Mesothelial cell of epicardium (in vitro differentiated cells): ENCODE results near the gene PEX12. TPM values are rescaled to one million over a fixed set of nuclear protein-coding genes. Genes with fewer than 3 reads are reported as not detected.
"Not testable (repeated sequence)": the region's sequence is repeated elsewhere in the genome, so short reads cannot be mapped to it uniquely, and the experiment has no call there.

Source experiments
- DNase-seq, 2 experiments: peaks; one replicate each; pipeline ENCODE4 v3.0.0; 2021; ENCODE audit warnings: low spot score in 2 of 2; ENCODE audit not compliant: unreplicated experiment in 2 of 2
- H3K27ac Mint-ChIP-seq: 2 replicates; pipeline ENCODE4 v1.8.0; 2021; ENCODE audit warnings: mixed read lengths
- H3K27me3 Mint-ChIP-seq: 2 replicates; pipeline ENCODE4 v1.8.0; 2021; ENCODE audit warnings: low read depth, mixed read lengths
- H3K36me3 Mint-ChIP-seq: 2 replicates; pipeline ENCODE4 v1.8.0; 2021; ENCODE audit warnings: mixed read lengths
- H3K4me1 Mint-ChIP-seq: 2 replicates; pipeline ENCODE4 v1.8.0; 2021; ENCODE audit warnings: mixed read lengths
- H3K4me3 Mint-ChIP-seq: 2 replicates; pipeline ENCODE4 v1.8.0; 2021; ENCODE audit warnings: mild to moderate bottlenecking, moderate library complexity, mixed read lengths
- H3K9me3 Mint-ChIP-seq: 2 replicates; pipeline ENCODE4 v1.8.0; 2021; ENCODE audit warnings: mixed read lengths
- CTCF ChIP-seq: fragments of 200-600 bp; sonication (generic); IDR thresholded peaks from one replicate; pipeline ENCODE4 v1.5.0; 2021; ENCODE audit warnings: antibody characterized with exemption; ENCODE audit not compliant: unreplicated experiment
- total RNA-seq: library from RNA; stranded (reverse); gene quantifications from 3 replicates; pipeline ENCODE4 v1.2.1, GENCODE V29; 2021

The PEX12 gene
- total RNA-seq, 1 donor from 2014 or later, result 5.0 TPM

GRCh38 chr17:35536664-35537171, 41.7 kb downstream of the PEX12 start:
- H3K4me1 Mint-ChIP-seq, result peaks cover 15% of the 10 kb centered on the region
- H3K9me3 Mint-ChIP-seq, result no peaks in the 10 kb centered on the region
- DNase-seq, result no peak
- no peak for TF ChIP-seq CTCF
- no peak overlapping the region for H3K4me3 Mint-ChIP-seq
- peaks cover 17% of the 10 kb centered on the region for H3K27me3 Mint-ChIP-seq
- H3K36me3 Mint-ChIP-seq, result no peaks in the 10 kb centered on the region
- H3K27ac Mint-ChIP-seq, result no peak overlapping the region

GRCh38 chr17:35535406-35535805, 43.0 kb downstream of the PEX12 start:
- H3K4me3 Mint-ChIP-seq, H3K27ac Mint-ChIP-seq, H3K36me3 Mint-ChIP-seq, DNase-seq, H3K9me3 Mint-ChIP-seq: not testable (repeated sequence)
- Mint-ChIP-seq H3K27me3 (peaks cover 11% of the 10 kb centered on the region), H3K4me1 (peaks cover 15% of the 10 kb centered on the region)

GRCh38 chr17:35534576-35535093, 43.7 kb downstream of the PEX12 start:
- H3K9me3 Mint-ChIP-seq, result no peaks in the 10 kb centered on the region
- no peaks in the 10 kb centered on the region for H3K36me3 Mint-ChIP-seq
- H3K27me3 Mint-ChIP-seq, result peaks cover 5% of the 10 kb centered on the region
- H3K27ac Mint-ChIP-seq, result no peak overlapping the region
- DNase-seq, result no peak
- H3K4me3 Mint-ChIP-seq, result no peak overlapping the region
- peaks cover 15% of the 10 kb centered on the region for H3K4me1 Mint-ChIP-seq
- TF ChIP-seq CTCF, result no peak

- no peak for DNase-seq
- no peak for TF ChIP-seq CTCF
- Mint-ChIP-seq H3K4me3 (no peak overlapping the region), H3K4me1 (peaks cover 9% of the 10 kb centered on the region), H3K27me3 (peaks cover 25% of the 10 kb centered on the region), H3K9me3 (no peaks in the 10 kb centered on the region), H3K36me3 (no peaks in the 10 kb centered on the region), H3K27ac (no peak overlapping the region)
These were observed 47.2 kb downstream of the PEX12 start for GRCh38 chr17:35531160-35531559.

GRCh38 chr17:35529866-35530265, 48.5 kb downstream of the PEX12 start:
- H3K27ac Mint-ChIP-seq, result no peak overlapping the region
- no peak for TF ChIP-seq CTCF

GRCh38 chr17:35529326-35529725, 49.0 kb downstream of the PEX12 start:
- not testable (repeated sequence) for H3K27ac Mint-ChIP-seq, H3K9me3 Mint-ChIP-seq, H3K36me3 Mint-ChIP-seq, DNase-seq, H3K4me3 Mint-ChIP-seq, H3K4me1 Mint-ChIP-seq
- peaks cover 41% of the 10 kb centered on the region for H3K27me3 Mint-ChIP-seq

More at GRCh38 chr17:35529866-35530265, 48.5 kb downstream of the PEX12 start:
- DNase-seq, result no peak
- peaks cover 4% of the 10 kb centered on the region for H3K9me3 Mint-ChIP-seq
- H3K4me1 Mint-ChIP-seq, result peaks cover 9% of the 10 kb centered on the region
- H3K27me3 Mint-ChIP-seq, result peaks cover 38% of the 10 kb centered on the region
- H3K4me3 Mint-ChIP-seq, result no peak overlapping the region
- no peaks in the 10 kb centered on the region for H3K36me3 Mint-ChIP-seq

Other genes with a start within 250 kb of the PEX12 start
- 34.1 to 37.7 TPM (median 36.9 TPM) in 3 replicates for gene SLFN11, start 204.9 kb downstream of the PEX12 start, total RNA-seq
- gene SLFN12, start 146.1 kb downstream of the PEX12 start, total RNA-seq, result 18.4 to 19.5 TPM (median 18.8 TPM) in 3 replicates
- 23.1 to 24.7 TPM (median 23.7 TPM) in 3 replicates for gene SLFN13, start 129.8 kb downstream of the PEX12 start, total RNA-seq
- 0.09 to 0.18 TPM (median 0.09 TPM) in 3 replicates for gene SLFN12L, start 40.9 kb downstream of the PEX12 start, total RNA-seq
- not detected in 3 replicates for gene SLFN14, start 17.8 kb downstream of the PEX12 start, total RNA-seq
- 155 to 158 TPM (median 155 TPM) in 3 replicates for gene AP2B1, start 8.8 kb upstream of the PEX12 start, total RNA-seq
- 19.3 to 20.5 TPM (median 20.1 TPM) in 3 replicates for gene RASL10B, start 153.1 kb upstream of the PEX12 start, total RNA-seq
- gene GAS2L2, start 174.7 kb upstream of the PEX12 start, total RNA-seq, result 0.09 to 0.20 TPM (median 0.11 TPM) in 3 replicates
- not detected in 3 replicates for gene C17orf50, start 182.3 kb upstream of the PEX12 start, total RNA-seq
- gene MMP28, start 217.1 kb upstream of the PEX12 start, total RNA-seq, result 0.34 to 0.86 TPM in 2 of 3 replicates, not detected in the other
- gene TAF15, start 230.9 kb upstream of the PEX12 start, total RNA-seq, result 218 to 235 TPM (median 225 TPM) in 3 replicates